Right cardiac atrium (tissue), 5 donors: ENCODE results near the gene MTA1. TPM values are rescaled to one million over a fixed set of nuclear protein-coding genes. Genes with fewer than 3 reads are reported as not detected.

Experiments
- ATAC-seq, 2 donors: fragments of 200-7000 bp; cut with Tn5 transposase; one replicate each; pipeline versions ENCODE4 v1.8.0 to v1.9.1; 2020; ENCODE audit warnings: moderate library complexity in 2 of 2, mild to moderate bottlenecking in 1 of 2
- DNase-seq, 3 donors: peaks; one replicate each; pipeline ENCODE4 v3.0.0-alpha.2; 2020
- H3K27ac ChIP-seq: one replicate; pipeline ENCODE4 v1.5.1; 2013; ENCODE audit warnings: mild to moderate bottlenecking, low read length, control low read depth, moderate library complexity
- H3K27me3 ChIP-seq: one replicate; pipeline ENCODE4 v1.6.1; 2013; ENCODE audit not compliant: control insufficient read depth, insufficient read depth
- H3K4me1 ChIP-seq: one replicate; pipeline ENCODE4 v1.6.1; 2013; ENCODE audit warnings: low read length; ENCODE audit not compliant: control insufficient read depth, insufficient read depth
- H3K4me3 ChIP-seq: one replicate; pipeline ENCODE4 v1.5.1; 2013; ENCODE audit warnings: low read length, control low read depth
- H3K9me3 ChIP-seq: one replicate; pipeline ENCODE4 v1.6.1; 2013; ENCODE audit warnings: low read length; ENCODE audit not compliant: control insufficient read depth
- WGBS: extraction: QIAGEN DNeasy Blood & Tissue Kit; methylation state at CpG from one replicate; pipeline ENCODE4 v1.1.7; 2013; 5-methylcytosine and 5-hydroxymethylcytosine counted together
- intact Hi-C, 4 donors: fragments of 100-400 bp; cut with DNase I; formaldehyde crosslinking; loops; one replicate each; pipeline versions ENCODE4 v1.11.0 to v1.14.0; 2022 to 2023
- polyA plus RNA-seq: library from polyadenylated mRNA; stranded (reverse); fragments of 200-250 nt; gene quantifications from one replicate; pipeline ENCODE4 v1.2.3, GENCODE V29; 2013
- total RNA-seq, 4 donors: library from RNA; stranded (reverse); fragmentation: NEBNext Ultra II Directional; extraction: Animal tissue kit (Norgen Biotek cat#: 25700); gene quantifications; one replicate each; pipeline ENCODE4 v1.2.1, GENCODE V29; 2021
- donor health status: healthy with polysubstance abuse.
- donor health status: DM: no; HTN: yes; CAD: no.
- donor health status: DM: no; HTN: no; CAD: no.
- donor health status: DM: no; HTN: yes; CAD: no; lungs with severe emphysema.
- donor health status: DM: yes; HTN: yes; CAD: no.

Gene MTA1
- total and polyA plus RNA-seq, 5 donors = 121 to 179 (median 141) TPM

GRCh38 chr14:105411017-105411941 lies 8.3 kb upstream of the MTA1 start:
- peak; percentile 54 to 77 (median 77) for DNase-seq
- WGBS = 8% methylated on average over 86 of the region's 86 CpGs

GRCh38 chr14:105411985-105412770 lies 7.4 kb upstream of the MTA1 start:
- no peaks in the 10 kb centered on the region for H3K9me3 ChIP-seq
- intact Hi-C loops = no loop called here
- WGBS = 77% methylated on average over 17 of the region's 17 CpGs
- H3K4me1 ChIP-seq = no peaks in the 10 kb centered on the region
- no peak overlapping the region for H3K27ac ChIP-seq
- H3K27me3 ChIP-seq = no peaks in the 10 kb centered on the region
- no peak overlapping the region for H3K4me3 ChIP-seq
- peak in 2 of 3 donors; percentile 50 to 62 for DNase-seq
- ATAC-seq = no peak

More at GRCh38 chr14:105411017-105411941, 8.3 kb upstream of the MTA1 start:
- ATAC-seq = peak; percentile 47 to 52
- Histone ChIP-seq H3K27ac (no peak overlapping the region), H3K4me1 (no peaks in the 10 kb centered on the region), H3K4me3 (peak overlapping the region; percentile 11), H3K9me3 (no peaks in the 10 kb centered on the region), H3K27me3 (no peaks in the 10 kb centered on the region)
- intact Hi-C loops = no loop called here

DNA sequence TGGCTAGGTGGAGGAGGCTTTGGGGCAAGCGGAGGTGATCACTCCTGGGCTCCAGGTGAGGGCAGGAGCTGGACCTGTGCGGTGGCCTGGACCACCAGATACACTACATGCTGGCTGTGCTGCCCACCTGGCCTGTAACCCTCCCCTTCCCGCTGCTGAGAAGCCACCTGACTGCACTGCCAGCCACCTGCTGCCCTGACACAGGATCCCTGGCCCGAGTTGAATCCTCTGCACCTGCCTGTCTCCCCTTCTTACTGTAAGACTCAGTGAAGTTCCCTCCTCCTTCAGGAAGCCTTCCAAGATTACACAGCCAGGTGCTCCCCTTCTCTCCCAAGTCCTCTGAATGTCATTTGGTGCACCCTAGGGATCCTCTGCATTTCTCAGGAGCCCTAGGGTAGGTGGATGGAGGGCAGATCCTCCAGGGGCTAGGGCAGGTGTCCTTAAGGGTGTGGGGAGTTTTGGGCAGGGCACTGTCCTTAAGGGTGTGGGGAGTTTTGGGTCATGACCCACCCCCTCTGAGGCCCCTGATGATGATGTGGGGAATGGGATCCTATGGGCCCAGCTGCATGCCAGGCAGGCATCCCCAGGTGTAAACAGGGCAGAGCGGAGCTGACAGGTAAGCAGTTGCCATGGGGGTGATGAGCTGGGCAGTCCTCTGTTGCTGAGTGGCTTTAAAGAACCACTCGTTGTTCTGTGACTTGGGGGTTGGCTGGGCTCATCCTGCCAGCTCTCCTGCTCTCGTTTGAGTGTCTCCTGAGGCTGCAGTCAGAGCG lies 6.7 kb upstream of the MTA1 start:
- no peaks in the 10 kb centered on the region for H3K4me1 ChIP-seq
- DNase-seq = peak in 1 of 3 donors; percentile 51
- 81% methylated on average over 8 of the region's 8 CpGs for WGBS

DNA sequence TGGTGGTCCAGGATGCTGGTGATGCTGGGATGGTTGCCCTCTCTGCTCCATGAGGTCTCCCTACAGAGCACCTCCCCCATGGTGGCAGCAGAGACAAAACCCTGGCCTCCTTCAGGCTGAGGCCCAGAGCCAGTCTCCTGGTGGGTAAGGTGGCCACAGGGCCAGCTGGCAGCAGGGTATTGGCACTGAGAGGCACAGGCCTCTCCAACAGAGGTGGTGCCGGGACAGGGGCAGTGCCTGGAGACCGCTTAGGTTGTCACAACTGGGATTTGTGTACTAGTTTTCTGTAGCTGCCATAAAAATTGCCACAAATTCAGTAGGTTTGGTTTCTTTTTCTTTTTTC lies 6.1 kb upstream of the MTA1 start:
- 84% methylated on average over 2 of the region's 2 CpGs for WGBS
- Histone ChIP-seq H3K4me3 (no peak overlapping the region), H3K27me3 (no peaks in the 10 kb centered on the region), H3K4me1 (no peaks in the 10 kb centered on the region), H3K9me3 (no peaks in the 10 kb centered on the region), H3K27ac (no peak overlapping the region)
- no peak for ATAC-seq
- intact Hi-C loops = no loop called here
- peak in 1 of 3 donors; percentile 54 for DNase-seq

More for the DNA sequence above, 6.7 kb upstream of the MTA1 start:
- ATAC-seq = no peak
- intact Hi-C loops = no loop called here
- Histone ChIP-seq H3K27ac (no peak overlapping the region), H3K4me3 (no peak overlapping the region), H3K27me3 (no peaks in the 10 kb centered on the region), H3K9me3 (no peaks in the 10 kb centered on the region)

DNA sequence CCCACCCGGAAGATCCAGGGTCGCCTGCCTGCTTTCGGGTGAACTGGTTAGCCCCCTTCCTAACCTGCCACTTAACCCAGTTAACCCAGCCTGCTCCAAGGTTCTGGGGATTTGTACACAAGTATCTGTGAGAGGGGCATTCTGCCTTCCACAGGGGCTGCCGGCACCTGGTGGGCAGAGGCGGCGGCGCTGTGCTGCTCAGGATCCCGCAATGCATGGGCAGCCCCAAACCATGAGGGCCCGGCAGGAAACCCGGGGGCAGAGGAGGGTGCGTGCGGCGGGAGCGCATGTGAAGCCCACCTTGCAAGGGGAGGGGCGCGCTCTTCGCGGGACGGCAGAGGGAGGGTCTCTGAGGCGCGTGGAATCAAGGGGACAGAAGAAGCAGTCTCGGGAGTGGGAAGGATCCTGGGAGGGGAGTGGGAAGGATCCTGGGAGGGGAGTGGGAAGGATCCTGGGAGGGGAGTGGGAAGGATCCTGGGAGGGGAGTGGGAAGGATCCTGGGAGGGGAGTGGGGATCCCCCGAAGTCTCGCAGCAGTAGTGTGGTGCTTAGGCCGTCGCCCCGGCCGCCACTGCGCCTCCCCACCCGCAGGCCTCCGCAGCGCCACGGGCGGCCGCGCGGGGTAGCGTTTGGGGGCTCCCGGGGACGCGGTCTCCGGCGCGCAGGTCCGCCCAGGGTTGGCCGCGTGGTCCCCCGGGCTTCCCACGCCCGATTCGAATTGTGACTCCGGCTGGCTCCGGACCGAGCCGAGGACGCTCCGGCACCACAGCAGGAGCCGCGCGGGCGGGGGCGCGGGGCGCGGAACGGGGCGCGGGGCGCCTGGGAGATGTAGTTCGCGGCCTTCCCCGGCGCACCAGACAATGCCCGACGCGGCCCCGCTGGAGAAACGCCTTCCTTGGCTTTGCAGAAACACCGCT lies 4.9 kb upstream of the MTA1 start:
- no peaks in the 10 kb centered on the region for H3K9me3 ChIP-seq
- H3K27me3 ChIP-seq = no peaks in the 10 kb centered on the region
- DNase-seq (peak; percentile 88 to 95 (median 94)), ATAC-seq (peak; percentile 82 to 87)
- peaks cover 5% of the 10 kb centered on the region for H3K4me1 ChIP-seq
- peak overlapping the region; percentile 62 for H3K4me3 ChIP-seq
- intact Hi-C loops = loop anchor here in 1 of 4 donors (5.0 kb wide), 1 partner anchor 73 kb away; the partner anchor contains the start of gene CRIP1
- peak overlapping the region; percentile 32 for H3K27ac ChIP-seq
- 12% methylated on average over 79 of the region's 79 CpGs for WGBS

GRCh38 chr14:105415481-105416428 lies 3.9 kb upstream of the MTA1 start:
- Histone ChIP-seq H3K9me3 (no peaks in the 10 kb centered on the region), H3K27me3 (no peaks in the 10 kb centered on the region)
- intact Hi-C loops = loop anchor here in 1 of 4 donors (5.0 kb wide), 1 partner anchor 72 kb away; the partner anchor contains the start of gene CRIP1

GRCh38 chr14:105416671-105417070 lies 3.0 kb upstream of the MTA1 start:
- H3K27me3 ChIP-seq = no peaks in the 10 kb centered on the region
- H3K27ac ChIP-seq = no peak overlapping the region
- WGBS = 95% methylated on average over 11 of the region's 11 CpGs
- intact Hi-C loops = loop anchor here in 1 of 4 donors (5.0 kb wide), 1 partner anchor 71 kb away; the partner anchor contains the start of gene CRIP1
- H3K9me3 ChIP-seq = no peaks in the 10 kb centered on the region
- H3K4me1 ChIP-seq = peaks cover 8% of the 10 kb centered on the region
- no peak for DNase-seq
- ATAC-seq = no peak
- H3K4me3 ChIP-seq = no peak overlapping the region

More at GRCh38 chr14:105415481-105416428, 3.9 kb upstream of the MTA1 start:
- Histone ChIP-seq H3K4me1 (peaks cover 5% of the 10 kb centered on the region), H3K4me3 (no peak overlapping the region), H3K27ac (peak overlapping the region; percentile 13)
- ATAC-seq = no peak
- peak in 1 of 3 donors; percentile 38 for DNase-seq
- 85% methylated on average over 25 of the region's 25 CpGs for WGBS

DNA sequence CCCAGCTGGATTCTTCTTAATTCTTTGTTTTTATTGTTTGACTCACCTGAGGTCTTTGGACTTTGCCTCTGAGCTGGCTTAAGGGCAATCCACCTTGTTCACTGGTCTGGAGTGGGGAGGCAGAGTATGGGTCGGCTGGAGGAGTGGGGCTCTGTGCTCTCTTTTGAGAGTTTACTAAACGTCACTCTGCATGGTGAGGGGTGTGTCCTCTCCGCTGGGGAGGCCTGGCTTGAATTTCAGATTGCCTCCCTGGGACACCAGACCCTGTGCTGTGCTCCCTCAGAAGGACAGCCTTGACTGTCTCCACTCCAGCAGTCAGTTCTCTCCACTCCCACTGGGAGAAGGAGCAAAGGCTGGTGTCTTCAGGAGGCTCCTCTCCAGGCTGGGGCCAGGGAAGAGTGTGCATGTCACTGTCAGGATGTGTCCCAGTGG lies 1.9 kb upstream of the MTA1 start:
- no peak overlapping the region for H3K27ac ChIP-seq
- no peak for ATAC-seq
- 94% methylated on average over 3 of the region's 3 CpGs for WGBS
- H3K4me1 ChIP-seq = peaks cover 8% of the 10 kb centered on the region
- H3K4me3 ChIP-seq = no peak overlapping the region
- DNase-seq = no peak
- intact Hi-C loops = loop anchor here in 1 of 4 donors (5.0 kb wide), 1 partner anchor 70 kb away; the partner anchor contains the start of gene CRIP1
- H3K27me3 ChIP-seq = no peaks in the 10 kb centered on the region
- no peaks in the 10 kb centered on the region for H3K9me3 ChIP-seq
